Measurements from ENCODE around the gene GAB3.

The GAB3 gene

DNA sequence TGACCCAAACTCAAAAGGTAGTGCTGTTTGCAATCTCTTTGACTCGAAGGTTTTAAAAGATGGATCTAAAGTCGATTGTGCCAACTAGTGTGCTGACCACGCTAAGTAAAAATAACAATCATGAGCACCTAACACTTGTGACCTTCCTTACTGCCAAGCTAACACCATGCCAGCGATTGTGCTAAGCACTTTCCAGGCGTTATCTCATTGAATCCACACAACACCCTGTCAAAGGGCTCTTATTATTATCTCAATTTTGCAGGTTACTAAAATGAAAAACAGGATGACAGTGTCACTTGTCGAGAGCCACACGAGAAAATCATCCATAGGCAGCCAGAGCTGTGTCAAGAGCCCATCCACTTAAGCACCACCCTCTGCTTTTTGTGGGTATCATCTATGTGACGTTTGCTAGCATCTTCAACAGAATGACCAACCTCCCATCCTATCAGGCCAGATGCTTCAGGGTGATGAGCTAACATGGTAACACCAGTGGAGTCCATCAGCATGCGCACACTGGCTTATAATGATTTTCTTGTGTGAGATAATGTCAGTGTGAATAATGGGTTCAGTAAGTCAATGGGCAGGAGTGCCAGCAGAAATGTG lies 893 bp upstream of the GAB3 start:
- no peak for DNase-seq (ENCODE audit: low read depth in 2 of 2, low spot score in 1 of 2)

DNA sequence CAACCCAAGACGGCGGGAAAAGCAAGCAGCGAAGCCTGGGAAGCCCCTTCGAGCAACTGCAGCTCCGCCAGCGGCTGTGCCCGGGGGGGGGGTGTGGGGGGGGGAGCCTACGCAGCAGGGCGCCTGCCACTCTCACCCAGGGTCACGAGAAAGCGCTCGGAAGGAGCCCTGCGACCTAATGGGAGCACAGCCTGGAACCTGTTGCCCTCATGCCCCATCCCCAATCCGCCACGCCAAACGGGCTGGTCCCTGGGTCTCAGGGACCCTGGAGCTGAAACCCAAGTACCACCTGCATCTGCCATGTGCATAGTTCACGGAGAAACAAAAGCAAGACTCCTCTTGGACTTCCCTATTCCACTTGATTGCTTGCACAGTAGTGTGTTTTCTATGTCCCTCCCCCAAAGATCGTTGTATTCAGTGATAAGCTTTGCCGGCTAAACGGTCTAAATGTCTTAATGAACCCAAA lies 359 bp upstream of the GAB3 start:
- DNase-seq (ENCODE audit: low read depth in 2 of 2, low spot score in 1 of 2): no peak

DNA sequence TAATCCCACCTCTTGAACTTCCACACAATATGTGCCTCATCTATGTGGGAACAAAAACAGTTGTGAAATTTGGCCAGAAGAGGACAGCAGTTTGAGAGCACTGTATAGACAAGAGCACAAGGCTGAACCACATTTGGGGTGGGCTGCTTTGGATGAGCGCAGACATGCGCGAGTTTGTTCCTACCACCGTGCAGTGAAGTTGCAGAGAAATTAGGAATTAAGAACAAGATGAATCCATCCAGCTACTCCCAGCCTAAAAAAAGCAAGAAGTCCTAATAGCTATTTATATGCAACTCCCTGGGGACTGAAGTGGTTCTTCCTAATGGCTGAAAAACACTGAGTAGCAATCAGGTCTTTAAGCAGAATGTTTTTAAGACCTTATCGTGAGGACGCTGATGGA lies 1.0 kb downstream of the GAB3 start:
- DNase-seq (ENCODE audit: low read depth in 2 of 2, low spot score in 1 of 2): no peak

DNA sequence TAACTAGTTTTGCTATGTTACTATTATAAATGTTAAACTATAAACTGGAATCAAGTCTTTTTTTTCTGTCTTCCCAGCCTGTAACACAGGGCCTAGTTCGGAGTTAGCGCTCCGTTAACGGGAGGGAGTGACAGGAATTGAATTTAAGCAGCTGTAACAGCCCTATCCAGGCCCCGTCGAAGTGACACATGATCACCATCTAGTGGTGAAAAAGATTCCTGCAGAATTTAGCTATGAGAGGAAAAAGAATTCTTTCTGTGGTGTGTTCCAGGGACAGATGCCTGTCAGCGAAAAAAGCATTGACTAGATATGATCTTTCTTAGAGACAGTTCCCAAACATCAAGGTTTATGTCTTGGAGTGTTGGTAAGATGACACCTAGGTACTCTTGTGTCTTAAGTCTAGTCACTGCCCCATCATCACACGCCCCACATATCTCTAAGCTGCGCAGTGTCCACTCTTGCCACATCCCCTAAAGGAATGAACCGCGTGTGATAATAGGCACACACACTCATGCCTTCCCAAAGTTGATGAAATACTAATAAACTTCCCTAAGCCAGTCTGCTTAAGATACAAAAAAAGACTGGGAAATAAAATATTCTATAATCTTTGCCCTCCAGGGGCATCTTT lies 2.1 kb downstream of the GAB3 start:
- no peak for DNase-seq (ENCODE audit: low read depth in 2 of 2, low spot score in 1 of 2)

DNA sequence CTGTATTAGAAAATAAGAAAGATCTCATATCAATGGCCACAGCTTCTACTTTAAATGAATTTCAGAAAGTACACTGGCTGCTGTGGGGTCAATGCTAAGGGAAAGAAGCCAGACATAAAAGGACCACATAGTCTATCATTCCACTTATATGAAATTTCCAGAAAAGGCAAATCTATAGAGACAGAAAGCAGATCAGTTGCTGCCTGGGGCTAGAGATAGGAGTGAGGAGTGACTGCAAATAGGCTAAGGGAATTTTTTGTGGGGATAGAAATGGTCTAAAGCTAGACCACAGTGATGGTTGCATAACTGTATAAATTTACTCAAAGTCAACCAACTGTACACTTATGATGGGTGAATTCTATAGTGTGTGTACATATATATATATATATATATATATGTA lies 8.3 kb downstream of the GAB3 start:
- DNase-seq (ENCODE audit: low read depth in 2 of 2, low spot score in 1 of 2): no peak

GRCh38 chrX:154739952-154740465 lies 10.9 kb downstream of the GAB3 start:
- no peak for DNase-seq (ENCODE audit: low read depth in 2 of 2, low spot score in 1 of 2)

- no peak for DNase-seq (ENCODE audit: low read depth in 2 of 2, low spot score in 1 of 2)
Measured at GRCh38 chrX:154738011-154738738, 12.7 kb downstream of the GAB3 start.

GRCh38 chrX:154737136-154737535 lies 13.7 kb downstream of the GAB3 start:
- DNase-seq (ENCODE audit: low read depth in 2 of 2, low spot score in 1 of 2): no peak

- DNase-seq (ENCODE audit: low read depth in 2 of 2, low spot score in 1 of 2): no peak
Measured at GRCh38 chrX:154735695-154736393, 15.0 kb downstream of the GAB3 start.

- DNase-seq (ENCODE audit: low read depth in 2 of 2, low spot score in 1 of 2): no peak
Measured at GRCh38 chrX:154734061-154734781, 16.7 kb downstream of the GAB3 start.

DNA sequence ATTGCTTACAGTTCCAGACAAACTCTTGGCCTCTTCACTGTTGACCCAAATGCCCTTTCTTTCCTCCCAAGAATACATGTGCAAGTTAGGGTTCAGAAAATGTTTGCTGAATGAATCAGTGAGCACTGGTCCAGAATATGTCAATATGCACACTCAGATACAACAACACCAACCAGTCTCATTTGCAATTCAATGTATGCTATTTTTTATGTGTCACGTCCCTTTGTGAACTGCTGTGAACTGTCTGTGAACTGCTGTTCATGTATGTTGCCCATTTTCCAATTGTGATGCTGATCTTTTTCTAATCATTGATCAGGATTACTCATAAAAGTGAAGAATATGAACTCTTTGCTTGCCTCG lies 17.8 kb downstream of the GAB3 start:
- DNase-seq (ENCODE audit: low read depth in 2 of 2, low spot score in 1 of 2): no peak

GRCh38 chrX:154732421-154733065 lies 18.3 kb downstream of the GAB3 start:
- no peak for DNase-seq (ENCODE audit: low read depth in 2 of 2, low spot score in 1 of 2)

DNA sequence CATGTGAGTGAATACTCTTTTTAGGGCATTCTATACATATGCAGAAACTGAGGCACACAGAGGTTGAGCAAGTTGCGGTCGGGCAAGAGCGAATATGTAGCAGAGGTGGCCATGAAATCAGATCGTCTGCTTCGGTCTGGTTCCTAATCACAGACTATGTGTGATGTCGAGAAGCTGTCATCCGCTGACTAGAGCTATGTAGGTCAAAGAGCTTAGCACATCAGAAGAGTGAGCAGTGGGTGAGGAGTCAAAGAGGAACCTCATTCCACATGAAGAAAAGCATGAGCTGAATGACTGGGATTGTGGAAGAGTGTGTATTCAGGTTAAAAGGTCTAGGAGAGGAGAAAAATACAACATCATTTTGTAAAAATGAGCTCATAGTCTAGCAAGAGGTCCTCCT lies 19.0 kb downstream of the GAB3 start:
- no peak for DNase-seq (ENCODE audit: low read depth in 2 of 2, low spot score in 1 of 2)

DNA sequence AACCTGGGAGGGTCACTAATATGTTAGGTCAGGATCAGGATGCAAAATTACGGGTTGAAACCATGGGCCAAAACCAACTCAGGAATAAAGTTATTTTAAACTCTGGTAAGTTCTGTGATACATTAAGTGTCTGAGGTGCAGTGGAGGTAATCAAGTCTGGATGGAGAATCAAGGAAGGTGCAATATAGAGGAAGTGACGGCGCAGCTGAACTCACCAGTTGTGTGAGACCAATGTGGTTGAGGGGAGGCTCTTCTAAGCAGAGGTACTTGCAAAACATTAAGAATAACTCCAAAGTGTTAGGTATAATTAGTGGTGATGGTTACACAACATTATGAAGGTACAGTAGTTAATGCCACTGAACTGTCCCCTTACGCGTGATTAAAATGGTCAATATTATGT lies 19.7 kb downstream of the GAB3 start:
- DNase-seq (ENCODE audit: low read depth in 2 of 2, low spot score in 1 of 2): no peak

DNA sequence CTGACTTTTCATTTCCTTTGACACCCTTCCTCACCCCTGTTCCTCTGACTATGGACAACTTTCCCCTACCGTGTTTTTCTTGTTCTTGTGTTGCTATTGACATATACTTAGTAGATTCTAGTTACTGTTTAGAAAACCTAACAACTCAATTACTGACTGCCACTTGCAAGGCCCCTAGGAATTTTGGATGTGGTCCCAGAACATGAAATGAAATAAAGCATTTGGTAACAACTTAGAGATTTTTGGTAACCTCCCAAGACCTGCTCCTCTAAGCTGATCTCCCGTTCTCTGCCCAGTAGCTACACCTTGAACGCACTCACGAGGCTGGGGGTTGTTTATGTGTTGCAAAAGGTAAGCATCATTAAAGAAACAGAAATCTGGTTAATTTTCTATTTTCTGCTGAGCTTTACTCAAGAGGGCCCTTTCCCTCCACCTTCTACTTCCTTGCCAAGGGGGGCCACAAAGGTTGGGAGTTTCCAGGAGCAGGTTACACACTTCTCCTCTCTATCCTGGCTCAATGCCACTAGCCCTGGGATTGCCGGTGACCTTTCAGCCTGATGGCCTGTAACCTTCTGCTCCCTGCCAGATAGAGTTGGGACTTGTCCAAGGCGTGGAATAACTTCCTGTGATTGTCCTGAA lies 20.5 kb downstream of the GAB3 start:
- no peak for DNase-seq (ENCODE audit: low read depth in 2 of 2, low spot score in 1 of 2)

DNA sequence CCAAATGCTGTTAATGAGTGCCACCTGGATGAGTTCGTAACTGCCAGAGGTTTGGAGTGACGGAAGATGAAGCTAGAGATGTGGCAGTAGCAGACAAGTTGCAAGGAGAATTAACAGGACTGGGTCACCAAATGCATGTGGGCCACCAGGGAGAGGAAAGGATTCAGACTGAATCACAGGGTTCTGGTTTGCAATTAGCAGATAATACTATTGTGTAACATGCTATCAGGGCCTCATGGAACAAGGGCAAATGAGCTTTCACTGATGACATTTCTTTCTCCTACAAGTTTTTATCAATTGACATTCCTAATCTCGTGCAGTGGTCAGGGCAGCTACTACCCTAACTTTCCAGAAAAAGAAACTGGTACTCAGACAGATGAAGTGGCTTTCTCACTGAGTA lies 21.4 kb downstream of the GAB3 start:
- no peak for DNase-seq (ENCODE audit: low read depth in 2 of 2, low spot score in 1 of 2)

DNA sequence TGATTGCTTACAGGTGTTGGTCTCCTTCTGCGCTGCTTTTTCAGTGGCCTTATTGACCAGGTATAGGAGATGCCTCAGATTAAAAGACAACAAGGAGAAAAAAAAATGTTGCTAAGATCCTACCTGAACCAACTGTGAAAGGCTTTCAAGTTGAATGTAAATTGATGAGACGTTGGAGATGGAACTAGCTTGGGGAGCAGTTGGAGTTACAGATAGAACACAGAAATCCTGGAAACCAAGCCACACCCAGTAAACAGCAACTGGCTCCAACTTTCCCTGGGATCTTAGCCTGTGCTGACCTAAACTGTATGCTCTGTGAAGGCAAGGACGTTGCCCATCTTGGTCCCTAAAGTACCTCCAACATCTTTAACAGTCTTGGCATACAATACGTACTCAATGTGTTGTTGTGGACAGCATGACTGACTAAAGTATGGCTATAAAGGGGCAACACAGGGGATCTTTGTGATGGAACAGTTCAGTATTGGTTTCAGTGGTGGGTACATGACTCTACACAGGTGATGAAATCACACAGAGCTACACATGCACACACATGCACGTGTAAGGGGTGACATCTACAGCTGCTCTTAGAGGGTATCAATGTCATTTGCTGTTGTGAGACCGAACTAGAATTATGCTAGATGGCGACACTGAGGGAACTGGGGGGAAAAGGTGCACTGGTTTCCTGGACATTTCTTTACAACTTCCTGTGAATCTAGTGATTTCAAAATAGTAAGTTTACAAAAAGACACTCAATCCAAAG lies 22.3 kb downstream of the GAB3 start:
- DNase-seq (ENCODE audit: low read depth in 2 of 2, low spot score in 1 of 2): no peak

DNA sequence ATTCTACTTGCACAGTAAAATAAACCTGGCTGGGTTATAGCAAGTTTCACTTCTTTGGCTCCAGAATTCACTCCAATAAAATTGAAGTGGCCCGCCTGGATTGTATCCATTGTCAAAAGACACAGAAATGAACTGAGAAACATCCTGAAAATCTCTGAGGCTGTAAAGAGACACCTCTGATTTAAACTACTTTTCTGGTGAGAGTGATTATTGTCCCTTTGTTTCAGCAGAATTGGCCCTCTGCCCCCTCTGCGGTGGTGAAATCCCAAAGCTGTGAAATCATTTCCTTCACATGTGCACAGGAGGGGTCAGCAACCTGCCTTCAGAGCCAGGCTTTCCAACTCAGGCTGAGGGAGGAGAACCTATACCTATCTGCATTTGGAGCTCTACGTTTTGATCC lies 23.0 kb downstream of the GAB3 start:
- no peak for DNase-seq (ENCODE audit: low read depth in 2 of 2, low spot score in 1 of 2)

DNA sequence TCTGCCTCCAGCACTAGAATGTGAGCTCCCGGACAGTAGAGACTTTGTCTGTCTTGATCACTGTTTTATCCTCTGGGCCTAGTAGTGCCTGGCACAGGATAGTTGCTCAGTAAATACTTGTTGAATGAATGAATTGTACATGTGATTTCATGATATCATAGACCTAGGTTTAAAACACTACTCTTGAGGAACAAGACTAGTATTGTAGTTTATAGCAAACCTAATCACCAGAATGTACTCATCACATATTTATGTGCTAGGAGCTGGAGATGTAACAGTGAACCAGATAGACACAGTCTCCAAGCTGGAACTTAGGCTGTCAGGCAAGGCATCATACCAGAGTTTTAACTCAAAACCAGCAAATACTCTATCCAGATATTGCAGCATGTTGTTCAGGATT lies 23.5 kb downstream of the GAB3 start:
- no peak for DNase-seq (ENCODE audit: low read depth in 2 of 2, low spot score in 1 of 2)

Measured in stimulated activated CD8-positive, alpha-beta memory T cell treated with anti-CD3 and anti-CD28 coated beads, Interleukin-4, amount 100 ng/mL, for 4 hours (primary cell).